ENCODE measurements around the gene TMEM258.

Gene TMEM258

DNA sequence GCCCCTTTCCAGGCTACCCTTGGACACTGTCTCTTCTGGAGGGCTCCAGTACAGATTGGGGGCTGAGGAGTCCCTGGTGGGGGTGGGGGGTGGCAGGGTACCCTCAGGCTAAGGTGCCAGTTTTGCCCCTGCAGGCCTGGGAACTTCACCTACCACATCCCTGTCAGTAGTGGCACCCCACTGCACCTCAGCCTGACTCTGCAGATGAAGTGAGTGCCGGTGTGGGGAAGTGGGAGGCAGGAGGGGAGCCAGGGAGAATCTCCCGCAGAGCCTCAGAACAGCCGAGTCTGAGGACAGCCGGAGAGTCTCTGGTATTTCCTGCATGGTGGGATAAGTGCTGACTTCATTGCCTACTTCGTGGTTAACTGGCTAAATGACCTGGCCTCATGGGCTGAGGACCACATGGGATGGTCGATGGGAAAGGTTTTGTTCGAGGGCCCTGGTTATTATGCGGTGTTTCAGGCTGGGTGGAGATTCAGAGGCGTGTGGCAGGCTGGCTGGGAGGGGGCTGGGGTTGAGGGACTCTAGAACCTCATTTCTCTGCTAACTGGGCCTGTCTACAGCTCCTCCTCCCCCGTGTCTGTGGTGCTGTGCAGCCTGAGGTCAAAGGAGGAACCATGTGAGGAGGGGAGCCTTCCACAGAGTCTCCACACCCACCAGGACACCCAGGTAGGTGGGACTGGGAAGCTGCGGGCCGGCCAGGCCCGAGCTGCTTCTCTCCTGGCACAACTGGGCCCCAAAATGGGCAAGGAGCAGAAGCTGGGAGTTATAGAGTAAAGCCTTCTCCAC lies 8.5 kb downstream of the TMEM258 start:
- Histone ChIP-seq H3K27me3 (ENCODE audit: control insufficient read depth in 2 of 2, insufficient read depth in 2 of 2, low read length in 2 of 2) (no peaks in the 10 kb centered on the region), H3K9me3 (ENCODE audit: control insufficient read depth in 2 of 2, low read length in 2 of 2) (no peaks in the 10 kb centered on the region), H3K4me1 (ENCODE audit: control insufficient read depth in 2 of 2, insufficient read depth in 2 of 2, low read length in 2 of 2) (no peaks in the 10 kb centered on the region), H3K27ac (ENCODE audit: low read depth in 2 of 2, low read length in 2 of 2) (no peak overlapping the region), H3K4me3 (ENCODE audit: low read length in 2 of 2) (no peak overlapping the region), H3K36me3 (ENCODE audit: control insufficient read depth in 2 of 2, insufficient read depth in 2 of 2, low read length in 2 of 2) (peaks cover 25 to 44% of the 10 kb centered on the region in 2 donors), H3K9ac (ENCODE audit: low read depth in 1 of 2, low read length in 2 of 2) (no peak overlapping the region)

DNA sequence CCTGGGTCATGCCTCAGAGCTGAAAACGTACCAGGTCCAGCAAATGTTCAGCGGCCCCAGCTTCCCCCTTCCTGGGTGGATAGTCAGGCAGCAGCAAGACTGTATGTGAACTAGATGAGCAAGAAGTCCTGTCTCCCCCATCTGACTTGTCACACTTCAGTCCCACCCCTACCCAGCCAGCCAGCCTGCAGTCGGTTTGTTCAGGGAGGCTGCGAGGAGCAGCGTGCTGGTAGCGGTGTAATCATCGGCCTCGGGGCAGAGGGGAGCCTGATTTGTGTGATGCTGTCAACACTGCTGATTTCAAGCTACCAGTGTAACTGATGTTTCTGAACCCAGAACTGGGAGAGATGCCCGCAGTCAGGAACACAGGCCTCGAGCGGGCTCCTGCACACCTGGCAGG lies 9.6 kb downstream of the TMEM258 start:
- Histone ChIP-seq H3K9ac (ENCODE audit: low read depth in 1 of 2, low read length in 2 of 2) (no peak overlapping the region), H3K27ac (ENCODE audit: low read depth in 2 of 2, low read length in 2 of 2) (no peak overlapping the region), H3K9me3 (ENCODE audit: control insufficient read depth in 2 of 2, low read length in 2 of 2) (no peaks in the 10 kb centered on the region), H3K27me3 (ENCODE audit: control insufficient read depth in 2 of 2, insufficient read depth in 2 of 2, low read length in 2 of 2) (no peaks in the 10 kb centered on the region), H3K4me1 (ENCODE audit: control insufficient read depth in 2 of 2, insufficient read depth in 2 of 2, low read length in 2 of 2) (no peaks in the 10 kb centered on the region), H3K4me3 (ENCODE audit: low read length in 2 of 2) (no peak overlapping the region), H3K36me3 (ENCODE audit: control insufficient read depth in 2 of 2, insufficient read depth in 2 of 2, low read length in 2 of 2) (peaks cover 21 to 35% of the 10 kb centered on the region in 2 donors)

DNA sequence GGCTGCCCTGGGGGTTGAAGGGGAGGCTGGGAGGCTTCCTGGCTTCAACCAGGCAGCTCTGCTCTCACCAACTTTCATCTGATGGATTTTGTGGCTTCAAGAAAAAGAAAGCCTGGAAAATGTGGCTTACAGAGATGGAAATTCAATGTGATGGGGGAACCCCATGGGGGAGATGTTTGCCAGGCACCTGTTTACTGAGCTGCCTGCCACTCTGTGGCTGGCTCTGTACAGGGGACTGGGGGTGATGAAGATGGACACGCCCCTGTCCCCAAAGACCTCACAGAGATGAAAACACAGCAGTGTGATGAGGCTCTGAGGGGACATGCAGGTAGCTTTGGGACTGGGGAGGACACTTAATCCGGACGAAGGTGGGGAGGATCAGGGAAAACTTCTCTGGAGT lies 10.1 kb downstream of the TMEM258 start:
- no peak overlapping the region for H3K27ac ChIP-seq (ENCODE audit: low read depth in 2 of 2, low read length in 2 of 2)
- H3K9ac ChIP-seq (ENCODE audit: low read depth in 1 of 2, low read length in 2 of 2), result no peak overlapping the region
- peaks cover 16 to 30% of the 10 kb centered on the region in 2 donors for H3K36me3 ChIP-seq (ENCODE audit: control insufficient read depth in 2 of 2, insufficient read depth in 2 of 2, low read length in 2 of 2)

DNA sequence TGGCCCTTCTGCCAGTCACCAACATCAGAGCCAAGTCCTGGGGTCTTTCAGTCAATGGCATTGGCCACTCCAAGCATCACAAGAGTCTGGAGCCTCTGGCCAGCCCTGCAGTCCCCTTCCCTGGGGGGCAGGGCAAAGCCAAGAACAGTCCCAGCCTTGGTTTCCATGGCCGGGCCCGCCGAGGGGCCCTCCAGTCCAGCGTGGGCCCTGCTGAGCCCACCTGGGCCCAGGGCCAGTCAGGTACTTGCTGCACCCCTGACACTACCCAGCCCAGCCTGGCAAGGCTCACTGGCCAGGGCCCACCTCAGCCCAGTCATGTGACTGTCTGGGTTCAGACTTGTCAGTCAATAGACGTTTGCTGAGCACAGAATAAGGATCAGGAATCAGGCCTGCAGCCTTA lies 10.8 kb downstream of the TMEM258 start:
- Histone ChIP-seq H3K27ac (ENCODE audit: low read depth in 2 of 2, low read length in 2 of 2) (no peak overlapping the region), H3K36me3 (ENCODE audit: control insufficient read depth in 2 of 2, insufficient read depth in 2 of 2, low read length in 2 of 2) (peaks cover 10 to 23% of the 10 kb centered on the region in 2 donors), H3K4me1 (ENCODE audit: control insufficient read depth in 2 of 2, insufficient read depth in 2 of 2, low read length in 2 of 2) (no peaks in the 10 kb centered on the region), H3K9ac (ENCODE audit: low read depth in 1 of 2, low read length in 2 of 2) (no peak overlapping the region), H3K9me3 (ENCODE audit: control insufficient read depth in 2 of 2, low read length in 2 of 2) (no peaks in the 10 kb centered on the region), H3K27me3 (ENCODE audit: control insufficient read depth in 2 of 2, insufficient read depth in 2 of 2, low read length in 2 of 2) (no peaks in the 10 kb centered on the region), H3K4me3 (ENCODE audit: low read length in 2 of 2) (no peak overlapping the region)

More for the DNA sequence above, 10.1 kb downstream of the TMEM258 start:
- Histone ChIP-seq H3K4me3 (ENCODE audit: low read length in 2 of 2) (no peak overlapping the region), H3K9me3 (ENCODE audit: control insufficient read depth in 2 of 2, low read length in 2 of 2) (no peaks in the 10 kb centered on the region), H3K4me1 (ENCODE audit: control insufficient read depth in 2 of 2, insufficient read depth in 2 of 2, low read length in 2 of 2) (no peaks in the 10 kb centered on the region), H3K27me3 (ENCODE audit: control insufficient read depth in 2 of 2, insufficient read depth in 2 of 2, low read length in 2 of 2) (no peaks in the 10 kb centered on the region)

DNA sequence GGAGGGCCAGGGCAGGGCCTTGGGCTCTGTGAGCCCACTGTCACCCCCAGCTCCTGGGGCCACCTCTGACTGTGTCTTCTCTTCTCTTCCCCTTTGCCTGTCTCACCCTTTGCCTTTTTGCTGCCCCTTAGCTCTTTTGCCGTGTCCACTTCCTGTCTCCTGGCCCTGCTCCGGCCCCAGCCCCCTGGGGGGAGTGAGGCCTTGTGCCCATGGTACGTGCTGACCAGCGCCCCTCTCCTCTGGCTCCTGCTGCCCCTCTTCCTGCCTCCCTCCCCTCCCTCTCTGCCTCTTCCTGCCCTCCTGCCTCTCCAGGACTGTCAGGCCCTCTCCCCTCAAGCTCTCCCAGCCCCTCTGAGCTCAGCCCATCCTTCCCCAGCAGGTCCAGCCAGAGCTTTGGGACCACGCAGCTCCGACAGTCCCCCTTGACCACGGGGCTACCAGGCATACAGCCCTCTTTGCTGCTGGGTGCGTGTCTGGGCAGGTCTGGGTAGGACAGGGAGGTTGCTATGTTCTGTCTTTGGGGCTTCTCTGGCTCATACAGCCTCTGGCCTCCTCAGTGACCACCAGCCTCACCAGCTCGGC lies 11.7 kb downstream of the TMEM258 start:
- no peaks in the 10 kb centered on the region for H3K4me1 ChIP-seq (ENCODE audit: control insufficient read depth in 2 of 2, insufficient read depth in 2 of 2, low read length in 2 of 2)
- H3K27ac ChIP-seq (ENCODE audit: low read depth in 2 of 2, low read length in 2 of 2), result no peak overlapping the region
- H3K9me3 ChIP-seq (ENCODE audit: control insufficient read depth in 2 of 2, low read length in 2 of 2), result no peaks in the 10 kb centered on the region
- H3K36me3 ChIP-seq (ENCODE audit: control insufficient read depth in 2 of 2, insufficient read depth in 2 of 2, low read length in 2 of 2), result peaks cover 10 to 14% of the 10 kb centered on the region in 2 donors
- H3K27me3 ChIP-seq (ENCODE audit: control insufficient read depth in 2 of 2, insufficient read depth in 2 of 2, low read length in 2 of 2), result no peaks in the 10 kb centered on the region
- H3K9ac ChIP-seq (ENCODE audit: low read depth in 1 of 2, low read length in 2 of 2), result no peak overlapping the region
- no peak overlapping the region for H3K4me3 ChIP-seq (ENCODE audit: low read length in 2 of 2)

DNA sequence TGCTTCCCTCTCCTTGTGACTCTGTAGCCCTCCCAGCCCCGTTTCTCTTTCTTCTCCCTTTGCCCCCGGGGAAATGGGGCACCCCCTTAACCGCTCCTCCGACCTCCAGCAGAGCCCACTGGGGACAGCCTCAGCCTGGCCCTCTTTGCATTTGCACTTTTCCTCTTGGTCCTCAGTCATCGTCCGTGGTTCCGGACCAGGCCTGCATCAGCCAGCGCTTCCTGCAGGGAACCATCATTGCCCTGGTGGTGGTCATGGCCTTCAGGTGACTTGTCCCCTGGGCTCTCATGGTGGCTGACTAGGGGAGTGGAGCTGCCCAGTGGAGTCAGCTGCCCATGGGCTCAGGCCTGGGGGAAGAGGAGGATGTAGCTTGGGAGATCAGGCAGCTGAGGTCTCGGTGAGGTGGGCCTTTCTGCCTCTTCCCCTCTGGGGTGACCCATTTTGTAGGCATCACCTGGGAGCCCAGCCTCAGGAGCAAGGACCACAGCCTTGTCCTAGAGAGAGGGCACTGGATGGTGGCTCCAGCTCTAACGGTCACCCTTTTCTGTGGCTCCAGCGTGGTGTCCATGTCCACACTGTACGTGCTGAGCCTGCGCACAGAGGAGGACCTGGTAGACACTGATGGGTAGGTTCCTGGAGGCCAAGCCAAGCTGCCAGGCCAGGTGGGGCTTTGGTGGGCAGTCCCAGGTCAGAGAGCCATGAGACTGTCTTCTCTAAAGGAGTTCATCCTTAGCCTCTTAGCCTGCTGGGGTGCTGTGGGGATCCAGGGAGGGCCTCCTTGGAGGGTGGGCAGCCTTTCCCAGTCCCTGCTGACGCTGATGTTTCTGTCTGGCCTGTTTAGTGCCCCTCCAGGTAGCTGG lies 12.5 kb downstream of the TMEM258 start:
- H3K36me3 ChIP-seq (ENCODE audit: control insufficient read depth in 2 of 2, insufficient read depth in 2 of 2, low read length in 2 of 2), result peaks cover 6 to 10% of the 10 kb centered on the region in 2 donors

DNA sequence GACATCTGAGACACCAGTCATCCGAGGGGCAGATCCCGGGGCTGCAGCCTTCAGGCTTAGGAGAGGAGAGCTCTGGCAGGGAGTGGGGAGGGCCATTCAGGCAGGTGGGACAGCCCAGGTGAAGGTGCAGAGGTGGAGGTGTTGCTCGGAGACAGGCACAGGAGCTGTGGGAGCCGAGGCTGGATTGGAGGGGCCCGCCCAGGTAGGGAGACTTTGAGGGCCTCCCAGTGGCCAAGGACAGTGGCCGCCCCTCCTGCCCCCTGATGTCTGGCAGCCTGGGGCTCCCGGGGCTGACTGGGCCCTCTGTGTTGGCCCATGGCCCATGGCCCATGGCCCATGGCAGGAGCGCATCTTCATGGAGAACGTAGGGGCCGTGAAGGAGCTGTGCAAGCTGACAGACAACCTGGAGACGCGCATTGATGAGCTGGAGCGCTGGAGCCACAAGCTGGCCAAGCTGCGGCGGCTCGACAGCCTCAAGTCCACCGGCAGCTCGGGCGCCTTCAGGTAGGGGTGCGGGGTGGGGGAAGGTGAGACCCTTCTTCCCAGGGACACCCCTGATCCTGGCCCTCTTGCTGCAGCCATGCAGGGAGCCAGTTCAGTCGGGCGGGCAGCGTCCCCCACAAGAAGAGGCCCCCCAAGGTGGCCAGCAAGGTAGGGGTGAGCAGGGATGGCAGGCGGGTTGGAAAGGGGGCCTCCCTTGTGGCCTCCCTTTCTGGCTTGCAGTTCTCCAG lies 13.3 kb downstream of the TMEM258 start:
- H3K4me1 ChIP-seq (ENCODE audit: control insufficient read depth in 2 of 2, insufficient read depth in 2 of 2, low read length in 2 of 2), result no peaks in the 10 kb centered on the region
- H3K36me3 ChIP-seq (ENCODE audit: control insufficient read depth in 2 of 2, insufficient read depth in 2 of 2, low read length in 2 of 2), result peaks cover 0 to 5% of the 10 kb centered on the region in 2 donors
- no peaks in the 10 kb centered on the region for H3K9me3 ChIP-seq (ENCODE audit: control insufficient read depth in 2 of 2, low read length in 2 of 2)
- no peaks in the 10 kb centered on the region for H3K27me3 ChIP-seq (ENCODE audit: control insufficient read depth in 2 of 2, insufficient read depth in 2 of 2, low read length in 2 of 2)
- H3K4me3 ChIP-seq (ENCODE audit: low read length in 2 of 2), result no peak overlapping the region
- H3K9ac ChIP-seq (ENCODE audit: low read depth in 1 of 2, low read length in 2 of 2), result no peak overlapping the region
- H3K27ac ChIP-seq (ENCODE audit: low read depth in 2 of 2, low read length in 2 of 2), result no peak overlapping the region

More for the DNA sequence above, 12.5 kb downstream of the TMEM258 start:
- no peaks in the 10 kb centered on the region for H3K9me3 ChIP-seq (ENCODE audit: control insufficient read depth in 2 of 2, low read length in 2 of 2)
- no peak overlapping the region for H3K4me3 ChIP-seq (ENCODE audit: low read length in 2 of 2)
- no peak overlapping the region for H3K27ac ChIP-seq (ENCODE audit: low read depth in 2 of 2, low read length in 2 of 2)
- H3K9ac ChIP-seq (ENCODE audit: low read depth in 1 of 2, low read length in 2 of 2), result no peak overlapping the region
- no peaks in the 10 kb centered on the region for H3K27me3 ChIP-seq (ENCODE audit: control insufficient read depth in 2 of 2, insufficient read depth in 2 of 2, low read length in 2 of 2)
- H3K4me1 ChIP-seq (ENCODE audit: control insufficient read depth in 2 of 2, insufficient read depth in 2 of 2, low read length in 2 of 2), result no peaks in the 10 kb centered on the region

DNA sequence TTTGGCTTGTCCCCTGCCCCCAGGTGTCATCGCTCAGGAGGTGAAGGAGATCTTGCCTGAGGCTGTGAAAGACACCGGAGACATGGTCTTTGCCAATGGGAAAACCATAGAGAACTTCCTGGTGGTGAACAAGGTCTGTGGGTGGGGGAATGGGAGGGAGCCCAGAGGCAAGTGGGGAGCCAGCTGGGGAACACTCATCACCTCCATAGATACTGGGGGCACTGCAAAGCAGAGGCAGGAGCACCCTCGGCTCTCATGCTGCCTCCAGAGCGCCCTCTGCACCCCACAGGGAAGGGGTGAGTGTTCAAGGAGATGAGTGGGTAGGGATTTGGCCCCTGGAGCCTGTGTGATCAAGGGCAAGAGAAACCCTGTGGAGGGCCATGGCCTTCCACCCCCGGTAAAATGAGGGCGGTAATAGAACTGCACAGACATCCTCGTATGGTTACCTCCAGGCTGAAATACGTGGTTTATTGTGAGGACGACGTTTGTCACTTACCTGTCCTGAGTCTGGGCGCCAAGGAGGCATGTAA lies 14.0 kb downstream of the TMEM258 start:
- Histone ChIP-seq H3K36me3 (ENCODE audit: control insufficient read depth in 2 of 2, insufficient read depth in 2 of 2, low read length in 2 of 2) (peaks cover 0 to 5% of the 10 kb centered on the region in 2 donors), H3K4me3 (ENCODE audit: low read length in 2 of 2) (no peak overlapping the region), H3K27me3 (ENCODE audit: control insufficient read depth in 2 of 2, insufficient read depth in 2 of 2, low read length in 2 of 2) (no peaks in the 10 kb centered on the region), H3K9ac (ENCODE audit: low read depth in 1 of 2, low read length in 2 of 2) (no peak overlapping the region), H3K9me3 (ENCODE audit: control insufficient read depth in 2 of 2, low read length in 2 of 2) (no peaks in the 10 kb centered on the region), H3K4me1 (ENCODE audit: control insufficient read depth in 2 of 2, insufficient read depth in 2 of 2, low read length in 2 of 2) (no peaks in the 10 kb centered on the region), H3K27ac (ENCODE audit: low read depth in 2 of 2, low read length in 2 of 2) (no peak overlapping the region)

DNA sequence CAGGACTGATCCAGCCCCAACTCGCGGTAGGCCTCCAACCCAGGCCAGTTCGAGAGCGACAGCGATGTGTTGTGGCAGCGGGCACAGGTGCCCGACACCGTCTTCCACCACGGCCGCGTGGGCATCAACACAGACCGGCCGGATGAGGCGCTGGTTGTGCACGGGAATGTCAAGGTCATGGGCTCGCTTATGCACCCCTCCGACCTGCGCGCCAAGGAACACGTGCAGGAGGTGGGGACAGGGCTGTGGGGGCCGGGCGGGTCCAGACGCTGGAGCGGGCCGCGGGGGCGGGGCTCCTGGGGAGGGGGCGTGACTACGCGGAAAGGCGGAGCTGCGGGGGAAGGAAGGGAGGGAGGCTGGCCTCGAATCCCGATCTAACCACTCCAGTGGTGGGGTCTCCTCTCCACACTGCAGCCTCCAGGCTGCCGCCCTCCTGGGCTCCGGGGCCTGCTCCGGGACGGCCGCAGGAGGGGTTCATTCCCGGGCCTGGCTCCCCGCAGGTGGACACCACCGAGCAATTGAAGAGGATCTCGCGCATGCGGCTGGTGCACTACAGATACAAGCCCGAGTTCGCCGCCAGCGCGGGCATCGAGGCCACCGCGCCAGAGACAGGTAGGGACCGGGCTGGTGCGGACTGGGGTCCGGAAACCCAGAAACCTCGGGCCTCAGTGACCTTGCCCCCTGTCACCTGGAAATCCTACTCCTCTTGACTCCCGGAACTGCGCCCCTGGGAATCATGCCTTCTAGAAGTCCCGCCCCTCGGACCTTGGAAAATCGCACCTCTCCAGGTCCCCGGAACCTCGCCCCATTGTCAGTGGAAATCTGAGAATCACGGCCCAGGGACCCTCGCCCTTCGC lies 14.9 kb downstream of the TMEM258 start:
- Histone ChIP-seq H3K27me3 (ENCODE audit: control insufficient read depth in 2 of 2, insufficient read depth in 2 of 2, low read length in 2 of 2) (no peaks in the 10 kb centered on the region), H3K9ac (ENCODE audit: low read depth in 1 of 2, low read length in 2 of 2) (no peak overlapping the region), H3K27ac (ENCODE audit: low read depth in 2 of 2, low read length in 2 of 2) (no peak overlapping the region), H3K4me3 (ENCODE audit: low read length in 2 of 2) (no peak overlapping the region), H3K4me1 (ENCODE audit: control insufficient read depth in 2 of 2, insufficient read depth in 2 of 2, low read length in 2 of 2) (peaks cover under 1 to 3% of the 10 kb centered on the region in 2 donors), H3K9me3 (ENCODE audit: control insufficient read depth in 2 of 2, low read length in 2 of 2) (no peaks in the 10 kb centered on the region), H3K36me3 (ENCODE audit: control insufficient read depth in 2 of 2, insufficient read depth in 2 of 2, low read length in 2 of 2) (peaks cover 0 to 5% of the 10 kb centered on the region in 2 donors)
